HT1080 (cell line): Measurements from ENCODE around the gene DOCK4. TPM values are rescaled to one million over a fixed set of nuclear protein-coding genes. Genes with fewer than 3 reads are reported as not detected.

Experiments used
- DNase-seq: peaks from one replicate; pipeline ENCODE4 v3.0.0-alpha.2; 2015; ENCODE audit warnings: low read depth
- total RNA-seq: library from RNA; depleted of rRNA; stranded (reverse); fragments of >200 nt; shearing (Covaris generic); gene quantifications from 2 replicates; pipeline ENCODE4 v1.2.3, GENCODE V29; 2014

DOCK4 gene
- total RNA-seq, 1 experiment from 2014 or later: 46.6 TPM

- DNase-seq: no peak
Measured at GRCh38 chr7:111775206-111775605, 431.0 kb downstream of the DOCK4 start.

- no peak for DNase-seq
Measured at GRCh38 chr7:111772716-111773115, 433.5 kb downstream of the DOCK4 start.

- no peak for DNase-seq
Measured at GRCh38 chr7:111771638-111772037, 434.6 kb downstream of the DOCK4 start.

GRCh38 chr7:111770116-111770515 is 436.1 kb downstream of the DOCK4 start:
- DNase-seq: no peak

GRCh38 chr7:111765751-111766643 is 440.2 kb downstream of the DOCK4 start:
- DNase-seq: no peak

GRCh38 chr7:111763221-111763801 is 442.9 kb downstream of the DOCK4 start:
- peak; percentile 19 for DNase-seq

GRCh38 chr7:111762799-111763198 is 443.4 kb downstream of the DOCK4 start:
- no peak for DNase-seq

GRCh38 chr7:111762211-111762610 is 444.0 kb downstream of the DOCK4 start:
- no peak for DNase-seq

- DNase-seq: no peak
Measured at GRCh38 chr7:111760043-111760442, 446.2 kb downstream of the DOCK4 start.

GRCh38 chr7:111758332-111758731 is 447.9 kb downstream of the DOCK4 start:
- no peak for DNase-seq

- DNase-seq: peak; percentile 6
Measured at GRCh38 chr7:111756687-111757178, 449.5 kb downstream of the DOCK4 start.

GRCh38 chr7:111755383-111755782 is 450.8 kb downstream of the DOCK4 start:
- no peak for DNase-seq

GRCh38 chr7:111753968-111754367 is 452.2 kb downstream of the DOCK4 start:
- DNase-seq: no peak

GRCh38 chr7:111752022-111752582 is 454.1 kb downstream of the DOCK4 start:
- DNase-seq: peak; percentile 66

- no peak for DNase-seq
Measured at GRCh38 chr7:111750878-111751277, 455.3 kb downstream of the DOCK4 start.

GRCh38 chr7:111750228-111750627 is 456.0 kb downstream of the DOCK4 start:
- DNase-seq: no peak

- no peak for DNase-seq
Measured at GRCh38 chr7:111749625-111750024, 456.6 kb downstream of the DOCK4 start.

GRCh38 chr7:111747718-111748117 is 458.5 kb downstream of the DOCK4 start:
- DNase-seq: no peak

- DNase-seq: no peak
Measured at GRCh38 chr7:111746950-111747349, 459.2 kb downstream of the DOCK4 start.

GRCh38 chr7:111744501-111745155 is 461.6 kb downstream of the DOCK4 start:
- DNase-seq: peak; percentile 60

- DNase-seq: no peak
Measured at GRCh38 chr7:111743244-111743847, 462.9 kb downstream of the DOCK4 start.
